ENCODE measurements around the gene HHATL. TPM values are rescaled to one million over a fixed set of nuclear protein-coding genes. Genes with fewer than 3 reads are reported as not detected.

Gene HHATL
- total and polyA plus RNA-seq, 2 of the 8 experiments (the other 6 are each of a cell fraction or from before 2014, with no cell fraction given): 0.18 TPM; not detected in 1

DNA sequence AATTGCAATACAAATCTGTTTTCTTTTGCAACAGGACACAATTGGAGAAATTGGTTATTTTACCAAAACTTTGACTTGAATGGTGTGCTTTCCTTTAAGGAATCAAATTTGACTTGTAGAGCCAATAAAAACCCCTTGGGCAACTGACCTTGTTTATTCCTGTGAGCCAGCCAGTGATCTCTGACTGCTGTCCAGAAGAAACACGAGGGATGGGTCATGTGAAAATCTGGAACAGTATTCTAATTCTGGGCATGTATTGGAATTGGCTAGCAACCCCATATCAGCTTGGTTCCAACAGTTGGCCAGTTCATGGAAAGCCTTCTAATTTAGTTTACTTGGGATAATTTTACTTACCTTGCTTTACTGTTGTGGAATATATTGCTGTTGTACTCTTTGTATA, 19.1 kb upstream of the HHATL start:
- H4K5ac ChIP-seq (ENCODE audit: insufficient read length, low read depth, low read length): no peak overlapping the region
- no peak overlapping the region for H2AK5ac ChIP-seq (ENCODE audit: low read depth, low read length)
- ChIA-PET POLR2A (ENCODE audit: partially characterized antibody) (interaction anchor here (1.3 kb wide), 1 partner anchor 12 kb away, joined by 3 read pairs; no protein-coding TSS in a partner anchor), CTCF (ENCODE audit: partially characterized antibody) (interaction anchor here (1.1 to 4.0 kb wide), 3 partner anchors 9 to 23 kb away, joined by 3 to 23 read pairs (median 10); no protein-coding TSS in a partner anchor)
- no peak overlapping the region for H2BK20ac ChIP-seq (ENCODE audit: low read length)
- H3K23me2 ChIP-seq (ENCODE audit: low read depth, low read length): no peaks in the 10 kb centered on the region
- no peaks in the 10 kb centered on the region for H3K27me3 ChIP-seq (replicated peaks in 1 of 4; ENCODE audit: control insufficient read depth in 3 of 4, extremely low read depth in 1 of 4, insufficient read depth in 3 of 4, low read length in 3 of 4)
- no peak overlapping the region for H2BK15ac ChIP-seq (ENCODE audit: low read length)
- no peak for TF ChIP-seq JUN (IDR thresholded peaks at IDR 0.05; ENCODE audit: low read depth, low read length)
- H3K27ac ChIP-seq (ENCODE audit: low read depth, low read length): no peak overlapping the region
- FAIRE-seq: no peak
- no peak overlapping the region for H2BK120ac ChIP-seq (replicated peaks; ENCODE audit: low read depth, low read length)
- H3K79me1 ChIP-seq (ENCODE audit: low read depth, low read length): no peaks in the 10 kb centered on the region
- no peak overlapping the region for H3K4me3 ChIP-seq (ENCODE audit: extremely low read depth in 1 of 4, insufficient read depth in 2 of 4, low read depth in 3 of 4, low read length in 4 of 4)
- H2BK5ac ChIP-seq (ENCODE audit: low read depth, low read length): no peak overlapping the region
- no peak overlapping the region for H3K4me2 ChIP-seq (ENCODE audit: insufficient read depth in 1 of 2, low read depth in 2 of 2, low read length in 2 of 2)
- no peak overlapping the region for H3K23ac ChIP-seq (ENCODE audit: insufficient read length)
- no peaks in the 10 kb centered on the region; a peak in 1 of 8 replicates for H3K36me3 ChIP-seq (ENCODE audit: control insufficient read depth in 2 of 4, insufficient read depth in 4 of 4, low read length in 3 of 4)
- 86% methylated on average over 1 of the region's 1 CpG; no CpG with 5 or more reads in 1 of the 2 experiments for WGBS, 2 experiments (ENCODE audit: extremely low coverage in 1 of 2, insufficient coverage in 1 of 2, insufficient read length in 1 of 2, insufficient replicate concordance in 2 of 2, low coverage in 1 of 2, low lambda C conversion rate in 2 of 2, missing lambda C conversion rate in 1 of 2)
- no peak overlapping the region for H4K8ac ChIP-seq (ENCODE audit: extremely low read depth, insufficient read depth, low read length)
- H3K14ac ChIP-seq (ENCODE audit: insufficient read length): no peak overlapping the region
- H3K18ac ChIP-seq (ENCODE audit: extremely low read depth, low read length): no peak overlapping the region
- H3K4ac ChIP-seq (replicated peaks; ENCODE audit: insufficient read length, low read depth, low read length): no peak overlapping the region
- no peak for DNase-seq (ENCODE audit: low read depth in 1 of 2, low spot score in 2 of 2)
- no peak overlapping the region for H3K56ac ChIP-seq (replicated peaks; ENCODE audit: insufficient read length, low read depth, low read length)
- no peaks in the 10 kb centered on the region for H4K20me1 ChIP-seq (replicated peaks in 1 of 2; ENCODE audit: control insufficient read depth in 1 of 2, insufficient read depth in 2 of 2, low read length in 2 of 2)
- H4K91ac ChIP-seq (replicated peaks; ENCODE audit: insufficient read length, low read length): no peak overlapping the region
- H3K79me2 ChIP-seq (ENCODE audit: control insufficient read depth in 1 of 2, insufficient read depth in 2 of 2, low read length in 2 of 2): no peaks in the 10 kb centered on the region
- no peak overlapping the region for H2BK12ac ChIP-seq (ENCODE audit: low read depth, low read length)
- no peak overlapping the region for H2AFZ ChIP-seq (ENCODE audit: low read length)
- H3K9me3 ChIP-seq (ENCODE audit: insufficient read depth in 2 of 2, low read depth in 1 of 2, low read length in 1 of 2): no peaks in the 10 kb centered on the region; a peak in 1 of 4 replicates
- no peak overlapping the region for H3K9ac ChIP-seq (replicated peaks in 1 of 4; ENCODE audit: extremely low read depth in 1 of 4, low read depth in 3 of 4, low read length in 3 of 4)
- no peaks in the 10 kb centered on the region for H3K4me1 ChIP-seq (replicated peaks in 1 of 4; ENCODE audit: control insufficient read depth in 3 of 4, insufficient read depth in 4 of 4, low read length in 3 of 4)
